ENCODE data around the gene ATG2A. TPM values are rescaled to one million over a fixed set of nuclear protein-coding genes. Genes with fewer than 3 reads are reported as not detected.

ATG2A gene
- total RNA-seq, 1 experiment from 2014 or later: 24.7 TPM

DNA sequence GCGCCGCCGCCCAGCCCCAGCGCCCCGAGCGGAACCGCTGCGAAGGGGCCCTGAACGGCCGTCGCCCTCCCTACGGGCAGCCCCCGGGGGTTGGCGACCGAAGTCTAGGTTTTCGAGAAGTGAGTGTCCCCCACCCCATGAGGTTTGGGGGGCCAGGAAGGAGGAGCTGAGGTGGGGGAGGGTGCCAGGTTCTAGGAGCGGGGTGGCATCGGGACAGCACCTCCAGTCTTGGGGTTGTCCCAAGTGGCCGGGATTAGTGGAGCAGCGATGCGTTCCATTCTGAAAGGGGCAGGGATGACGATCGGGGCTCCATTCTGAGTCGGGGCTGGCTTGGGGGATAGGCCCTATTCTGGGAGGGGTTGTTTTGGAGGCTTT is 7.9 kb upstream of the ATG2A start:
- RAD21 ChIA-PET (ENCODE audit: low non-redundant PET in 1 of 2, low total read pairs in 2 of 2, uncharacterized antibody in 2 of 2, unreplicated experiment in 2 of 2): interaction anchor here in 1 of 2 experiments (1.0 kb wide), 1 partner anchor 89 kb away, joined by 3 read pairs; the partner anchor contains the start of gene ARL2
- no peak for DNase-seq (ENCODE audit: low read depth, low spot score)

DNA sequence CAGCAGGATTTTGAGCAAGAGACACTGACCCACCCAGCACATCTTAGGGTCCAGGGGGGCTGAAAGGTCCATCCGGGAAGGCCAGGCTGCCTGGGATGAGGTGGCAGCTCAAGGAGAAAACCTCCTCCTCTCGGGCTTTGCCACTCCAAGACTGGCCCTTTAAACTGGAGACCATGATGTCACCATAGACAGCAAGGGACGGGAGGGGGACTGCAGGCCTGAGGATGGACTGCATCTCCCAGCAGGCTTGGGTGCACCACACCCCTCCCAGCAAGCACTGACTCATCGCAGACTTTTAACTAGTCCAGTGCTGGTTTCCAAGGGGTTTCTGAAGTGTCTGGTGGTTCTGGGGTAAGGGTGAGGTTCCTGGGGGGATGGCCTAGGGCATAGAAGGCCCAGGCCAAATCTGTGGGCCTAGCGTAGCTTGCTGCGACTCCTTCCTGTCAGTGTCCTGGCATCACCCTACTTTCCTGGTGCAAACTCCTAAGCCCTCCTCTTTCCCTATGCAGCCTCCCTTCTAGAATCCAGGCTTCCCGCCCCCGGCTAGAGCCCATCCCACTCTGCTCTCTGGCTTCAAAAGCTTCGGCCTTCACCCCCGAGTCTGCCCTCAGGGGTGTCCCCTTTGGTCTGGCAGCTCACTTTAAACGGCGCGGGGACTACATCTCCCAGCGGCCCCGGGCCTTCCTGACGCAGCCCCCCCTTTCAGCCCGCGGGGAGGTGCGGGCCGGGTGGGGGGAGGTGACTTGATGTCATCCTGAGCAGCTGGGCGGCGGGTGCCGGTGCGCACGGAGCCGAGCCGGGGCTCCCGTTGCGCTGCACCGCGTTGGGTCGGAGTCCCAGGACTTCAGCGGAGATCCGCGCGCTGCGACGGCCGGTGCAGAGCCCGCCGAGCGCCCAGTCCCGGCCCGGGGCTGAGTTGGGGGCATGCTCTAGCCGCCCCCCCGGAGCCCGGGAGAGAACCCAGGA is 7.2 kb upstream of the ATG2A start, which contains the start of gene PPP2R5B:
Gene PPP2R5B, plus strand, starts transcription at position 746 of the 966 bp plus-strand sequence. CDS start 1,046 bp downstream, outside the sequence.
- Histone ChIP-seq H3K4me1 (ENCODE audit: control insufficient read depth in 1 of 2, insufficient read depth in 2 of 2, low read length in 2 of 2) (peaks cover 4 to 18% of the 10 kb centered on the region in 2 experiments), H3K9ac (ENCODE audit: low read length) (peak within 1 kb of the TSS; percentile 68), H3K4me2 (ENCODE audit: low read length) (peak within 1 kb of the TSS; percentile 82), H3K79me2 (ENCODE audit: insufficient read depth, low read length) (no peaks in the 10 kb centered on the region), H3K9me3 (ENCODE audit: control insufficient read depth in 1 of 2, insufficient read depth in 1 of 2, low read depth in 1 of 2, low read length in 2 of 2) (no peaks in the 10 kb centered on the region), H3K9me2 (ENCODE audit: insufficient read depth) (no peaks in the 10 kb centered on the region), H4K20me1 (ENCODE audit: insufficient read depth) (no peaks in the 10 kb centered on the region), H3K4me3 (replicated peaks in 1 of 2; ENCODE audit: low read depth in 1 of 2, low read length in 2 of 2) (peak within 1 kb of the TSS; percentile 73 to 80), H3K36me3 (ENCODE audit: control insufficient read depth in 1 of 2, insufficient read depth in 2 of 2, low read length in 2 of 2) (no peaks in the 10 kb centered on the region), H3K27ac (ENCODE audit: low read depth, low read length) (peak within 1 kb of the TSS; percentile 85), H2AFZ (ENCODE audit: low read depth, low read length, poor library complexity, severe bottlenecking) (peak within 1 kb of the TSS; percentile 36), H3K27me3 (ENCODE audit: insufficient read depth, low read length) (no peaks in the 10 kb centered on the region)
- ATAC-seq (peak; percentile 94), DNase-seq (ENCODE audit: low read depth, low spot score) (peak; percentile 85)
- ChIA-PET RAD21 (ENCODE audit: low non-redundant PET in 1 of 2, low total read pairs in 2 of 2, uncharacterized antibody in 2 of 2, unreplicated experiment in 2 of 2) (interaction anchor here in 1 of 2 experiments (1.0 kb wide), 1 partner anchor 90 kb away, joined by 3 read pairs; the partner anchor contains the start of gene ARL2), POLR2A (interaction anchor here (1.5 kb wide), 2 partner anchors 10 to 83 kb away, joined by 4 read pairs; no protein-coding TSS in a partner anchor), CTCF (interaction anchor here (0.6 to 1.1 kb wide), 2 partner anchors 36 to 137 kb away, joined by 3 to 4 read pairs; no protein-coding TSS in a partner anchor)
- intact Hi-C loops (cut with micrococcal nuclease): loop anchor here (1.0 kb wide), 1 partner anchor 83 kb away; no protein-coding TSS in a partner anchor
- TF ChIP-seq POLR2AphosphoS5 (IDR thresholded peaks at IDR 0.05; ENCODE audit: low read depth, low read length) (peak; percentile 49), ZFX (IDR thresholded peaks at IDR 0.05) (peak; percentile 29; the same call in 1 of the 2 replicates), TCF7L2 (IDR thresholded peaks at IDR 0.05; ENCODE audit: borderline replicate concordance, extremely low read depth, insufficient read depth, insufficient read length) (peak; percentile 7), EZH2phosphoT487 (IDR thresholded peaks at IDR 0.05; ENCODE audit: borderline replicate concordance) (no peak), ZNF274 (IDR thresholded peaks at IDR 0.05; ENCODE audit: low read depth, low read length) (no peak), YY1 (IDR thresholded peaks at IDR 0.05; ENCODE audit: extremely low read depth, insufficient replicate concordance, low read depth, low read length) (peak; percentile 70)
- BruUV-seq (replicated peaks): no TSS peak

More for the DNA sequence above, 7.9 kb upstream of the ATG2A start:
- H4K20me1 ChIP-seq (ENCODE audit: insufficient read depth): no peaks in the 10 kb centered on the region
- intact Hi-C loops (cut with micrococcal nuclease): loop anchor here (1.0 kb wide), 1 partner anchor 82 kb away; no protein-coding TSS in a partner anchor
- ChIA-PET POLR2A (interaction anchor here (1.5 kb wide), 2 partner anchors 9 to 82 kb away, joined by 4 read pairs; no protein-coding TSS in a partner anchor), CTCF (interaction anchor here (1.1 kb wide), 1 partner anchor 37 kb away, joined by 3 read pairs; no protein-coding TSS in a partner anchor)
- no peaks in the 10 kb centered on the region for H3K27me3 ChIP-seq (ENCODE audit: insufficient read depth, low read length)
- H3K9me3 ChIP-seq (ENCODE audit: control insufficient read depth in 1 of 2, insufficient read depth in 1 of 2, low read depth in 1 of 2, low read length in 2 of 2): no peaks in the 10 kb centered on the region
- peaks cover 4 to 18% of the 10 kb centered on the region in 2 experiments for H3K4me1 ChIP-seq (ENCODE audit: control insufficient read depth in 1 of 2, insufficient read depth in 2 of 2, low read length in 2 of 2)
- H3K4me2 ChIP-seq (ENCODE audit: low read length): peak overlapping the region; percentile 82
- H3K9ac ChIP-seq (ENCODE audit: low read length): peak overlapping the region; percentile 68
- H3K79me2 ChIP-seq (ENCODE audit: insufficient read depth, low read length): no peaks in the 10 kb centered on the region
- no peaks in the 10 kb centered on the region for H3K36me3 ChIP-seq (ENCODE audit: control insufficient read depth in 1 of 2, insufficient read depth in 2 of 2, low read length in 2 of 2)
- TF ChIP-seq RAD21 (IDR thresholded peaks at IDR 0.05; ENCODE audit: low read depth) (no peak), FOSL1 (IDR thresholded peaks at IDR 0.05; ENCODE audit: low read depth) (no peak), ELF1 (IDR thresholded peaks at IDR 0.05; ENCODE audit: borderline replicate concordance, low read depth) (no peak), POLR2A (IDR thresholded peaks at IDR 0.05; ENCODE audit: borderline replicate concordance, extremely low read depth, insufficient read depth, insufficient read length) (no peak), TCF7L2 (IDR thresholded peaks at IDR 0.05; ENCODE audit: borderline replicate concordance, extremely low read depth, insufficient read depth, insufficient read length) (no peak), YY1 (IDR thresholded peaks at IDR 0.05; ENCODE audit: extremely low read depth, insufficient replicate concordance, low read depth, low read length) (no peak), ZNF274 (IDR thresholded peaks at IDR 0.05; ENCODE audit: low read depth, low read length) (no peak), CBX3 (IDR thresholded peaks at IDR 0.05; ENCODE audit: low read depth) (no peak)
- peak overlapping the region; percentile 85; the same call in 1 of the 2 replicates for H3K27ac ChIP-seq (ENCODE audit: low read depth, low read length)
- BruUV-seq (replicated peaks): no TSS peak
- no peaks in the 10 kb centered on the region for H3K9me2 ChIP-seq (ENCODE audit: insufficient read depth)
- no peak for ATAC-seq
- H2AFZ ChIP-seq (ENCODE audit: low read depth, low read length, poor library complexity, severe bottlenecking): no peak overlapping the region
- H3K4me3 ChIP-seq (replicated peaks in 1 of 2; ENCODE audit: low read depth in 1 of 2, low read length in 2 of 2): peak overlapping the region; percentile 73 to 80

Measured in HCT116 (cell line).